Endometrium (tissue), 2 donors: ENCODE data around the gene ATP1A2.

Experiments
- FAIRE-seq: peaks from 2 replicates; lab custom pipeline; 2012; peaks lifted over from hg19 to GRCh38; lab: Jason Lieb, UNC
- donor health status: control.
- donor health status: control.

ATP1A2 gene

DNA sequence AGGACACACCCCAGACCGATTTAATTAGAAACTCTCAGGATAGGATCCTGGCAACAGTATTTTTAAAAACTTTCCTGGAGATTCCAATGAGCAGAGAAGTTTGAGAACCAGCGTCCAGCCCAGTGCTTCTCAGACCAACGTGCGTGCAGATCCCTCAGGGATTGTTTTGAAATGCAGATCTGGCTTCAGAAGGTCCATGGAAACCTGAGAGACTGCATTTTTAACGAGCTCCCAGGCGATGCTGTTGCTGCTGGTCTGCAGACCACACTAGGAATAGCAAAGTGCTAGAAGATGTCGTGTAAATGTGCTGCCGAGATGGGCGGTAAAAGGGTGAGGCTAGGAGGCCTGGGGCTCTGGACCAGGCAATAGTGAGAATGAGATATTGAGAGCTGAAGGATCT lies 56.4 kb downstream of the ATP1A2 start:
- no peak for FAIRE-seq

DNA sequence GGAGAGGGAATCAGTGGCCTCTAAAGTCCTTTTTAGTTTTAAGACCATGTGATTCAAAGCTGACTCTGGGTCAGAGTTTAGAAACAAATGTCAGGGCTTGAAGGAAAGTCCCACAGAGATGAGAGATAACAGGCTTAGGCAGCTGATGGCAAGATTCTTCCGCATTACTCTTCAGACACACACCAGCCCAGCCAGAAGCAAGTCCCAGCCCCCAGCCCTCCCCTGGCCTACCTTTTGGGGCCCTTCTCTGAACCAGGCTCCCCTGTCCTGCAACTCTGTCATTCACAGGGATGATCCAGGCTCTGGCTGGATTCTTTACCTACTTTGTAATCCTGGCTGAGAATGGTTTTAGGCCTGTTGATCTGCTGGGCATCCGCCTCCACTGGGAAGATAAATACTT lies 61.7 kb downstream of the ATP1A2 start:
- no peak for FAIRE-seq

DNA sequence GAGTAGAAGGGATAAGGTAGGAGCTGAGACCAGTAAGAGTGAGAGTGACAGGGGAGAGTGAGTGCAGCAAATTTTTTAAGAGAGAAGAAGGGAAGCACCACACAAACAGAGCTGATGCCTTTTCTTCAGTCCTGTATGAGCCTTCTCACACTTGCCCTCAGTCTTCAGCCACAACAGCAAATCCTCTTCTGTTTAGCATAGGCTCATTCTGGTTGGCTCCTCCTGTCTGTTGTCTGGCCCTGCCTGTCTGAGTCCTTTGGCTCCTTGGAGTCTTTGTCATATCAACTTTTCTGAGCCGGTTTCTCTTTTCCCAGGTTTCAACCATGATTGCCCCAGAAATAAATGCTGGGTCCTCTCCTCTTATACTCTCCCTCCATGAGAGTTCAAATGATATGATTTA lies 62.1 kb downstream of the ATP1A2 start:
- FAIRE-seq: no peak

DNA sequence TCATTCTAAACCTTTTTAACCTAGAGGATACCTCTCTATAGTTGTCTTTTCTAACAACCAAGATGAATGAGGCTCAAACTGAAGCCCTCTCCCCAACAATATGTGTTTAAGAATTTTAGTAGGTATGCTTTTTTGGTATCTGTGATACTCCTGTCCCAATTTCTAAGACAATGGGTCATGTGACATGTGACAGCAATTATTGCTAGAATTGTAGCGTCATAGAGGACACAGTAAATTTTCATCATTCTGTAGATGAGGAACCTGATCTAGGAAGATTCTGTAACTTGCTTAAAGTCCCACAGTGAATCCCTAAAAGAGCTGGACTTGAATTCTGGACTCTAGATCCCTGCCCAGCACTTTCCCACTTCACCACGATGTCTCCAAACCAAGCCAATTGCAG lies 63.2 kb downstream of the ATP1A2 start:
- FAIRE-seq: no peak

DNA sequence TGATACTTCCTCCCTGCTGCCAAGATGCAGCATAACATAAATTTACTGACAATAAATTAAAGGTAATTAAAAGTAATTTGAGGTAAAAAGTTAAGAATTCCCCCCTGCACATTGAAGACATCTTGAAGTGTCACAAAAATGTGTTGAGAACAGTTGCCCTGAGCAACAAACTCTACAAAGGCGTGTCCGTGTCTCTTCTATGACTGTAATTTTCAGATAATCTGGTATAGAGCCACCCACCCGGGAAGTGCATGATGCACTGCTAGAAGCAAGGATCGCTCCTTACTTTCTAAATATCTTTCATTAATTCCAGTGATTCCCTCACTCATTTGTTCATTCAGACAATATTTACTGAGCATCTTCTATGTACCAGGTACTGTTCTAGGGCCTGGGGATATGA lies 63.8 kb downstream of the ATP1A2 start:
- FAIRE-seq: no peak

DNA sequence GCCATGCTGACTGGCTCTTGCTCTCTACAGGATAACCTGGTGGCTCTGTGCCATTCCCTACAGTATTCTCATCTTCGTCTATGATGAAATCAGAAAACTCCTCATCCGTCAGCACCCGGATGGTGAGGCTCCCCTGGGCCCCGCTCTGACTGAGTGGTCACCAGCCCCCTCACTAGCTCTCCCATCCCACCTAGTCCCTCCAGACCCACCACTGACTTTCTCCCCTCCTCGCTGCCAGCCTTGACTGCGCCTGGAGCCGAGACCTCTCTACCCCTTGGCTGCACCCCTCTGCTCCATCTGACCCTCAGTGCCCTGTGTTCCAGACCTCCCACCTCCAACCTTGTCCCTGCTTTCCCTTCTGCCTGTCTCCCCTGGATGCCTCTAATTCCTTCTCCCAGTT lies 70.7 kb downstream of the ATP1A2 start:
- no peak for FAIRE-seq

DNA sequence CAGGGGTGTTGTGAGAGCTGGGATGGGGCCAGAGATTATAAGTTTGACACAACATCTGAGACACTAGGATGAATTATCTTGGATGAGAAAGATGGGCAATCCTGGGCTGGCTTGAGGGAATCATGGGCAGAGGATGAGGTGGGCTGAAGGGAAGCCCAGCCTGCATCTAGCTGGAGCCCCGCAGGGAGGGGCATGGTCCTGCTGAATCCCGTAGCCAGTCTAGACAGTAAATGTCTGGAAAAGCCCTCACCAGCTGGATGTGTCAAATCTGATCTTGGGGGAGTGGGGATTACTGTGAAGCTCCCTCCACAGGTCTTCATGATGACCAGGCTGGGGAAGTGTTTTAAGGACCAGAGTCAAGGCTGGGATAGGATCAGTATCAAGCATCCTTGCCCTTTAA lies 71.2 kb downstream of the ATP1A2 start:
- no peak for FAIRE-seq

DNA sequence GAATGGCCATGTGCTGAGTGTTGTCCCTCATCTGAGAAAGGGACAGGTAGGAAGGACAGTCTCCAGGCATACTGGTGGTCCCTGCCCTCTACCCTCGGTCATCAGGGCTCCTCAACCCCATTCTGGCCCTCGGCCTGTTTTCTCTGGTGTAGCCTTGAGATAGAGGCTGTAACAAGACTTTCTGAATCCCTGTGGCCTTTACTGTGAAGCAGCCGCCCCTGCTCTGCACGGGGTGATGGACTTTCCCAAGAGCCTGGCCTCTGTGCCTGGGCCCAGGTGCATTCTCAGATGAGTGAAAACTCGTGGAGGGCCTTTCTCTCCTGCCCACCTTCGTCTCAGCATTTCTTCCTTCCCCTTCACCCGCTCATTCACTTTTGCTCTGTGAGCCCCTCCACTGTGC lies 71.8 kb downstream of the ATP1A2 start:
- FAIRE-seq: no peak

DNA sequence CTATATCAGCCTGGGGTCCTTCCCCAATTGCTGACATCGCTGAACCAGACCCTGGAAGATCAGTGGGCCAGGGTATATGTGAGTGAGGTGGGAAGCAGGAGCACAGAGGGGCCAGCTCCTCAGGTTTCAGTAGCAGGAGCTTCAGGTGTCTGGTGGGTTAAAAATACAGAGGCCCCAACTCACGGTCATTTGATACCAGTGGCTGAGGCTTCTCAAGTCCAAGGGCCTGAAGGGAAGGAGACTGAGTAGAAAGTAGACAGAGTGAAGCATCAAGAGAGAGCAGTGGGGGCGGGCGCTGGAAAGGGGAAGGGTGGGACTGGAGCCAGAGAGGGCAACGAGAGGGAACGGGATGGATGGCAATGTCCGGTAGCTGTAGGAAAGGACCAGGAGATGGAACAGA lies 72.8 kb downstream of the ATP1A2 start:
- FAIRE-seq: no peak

DNA sequence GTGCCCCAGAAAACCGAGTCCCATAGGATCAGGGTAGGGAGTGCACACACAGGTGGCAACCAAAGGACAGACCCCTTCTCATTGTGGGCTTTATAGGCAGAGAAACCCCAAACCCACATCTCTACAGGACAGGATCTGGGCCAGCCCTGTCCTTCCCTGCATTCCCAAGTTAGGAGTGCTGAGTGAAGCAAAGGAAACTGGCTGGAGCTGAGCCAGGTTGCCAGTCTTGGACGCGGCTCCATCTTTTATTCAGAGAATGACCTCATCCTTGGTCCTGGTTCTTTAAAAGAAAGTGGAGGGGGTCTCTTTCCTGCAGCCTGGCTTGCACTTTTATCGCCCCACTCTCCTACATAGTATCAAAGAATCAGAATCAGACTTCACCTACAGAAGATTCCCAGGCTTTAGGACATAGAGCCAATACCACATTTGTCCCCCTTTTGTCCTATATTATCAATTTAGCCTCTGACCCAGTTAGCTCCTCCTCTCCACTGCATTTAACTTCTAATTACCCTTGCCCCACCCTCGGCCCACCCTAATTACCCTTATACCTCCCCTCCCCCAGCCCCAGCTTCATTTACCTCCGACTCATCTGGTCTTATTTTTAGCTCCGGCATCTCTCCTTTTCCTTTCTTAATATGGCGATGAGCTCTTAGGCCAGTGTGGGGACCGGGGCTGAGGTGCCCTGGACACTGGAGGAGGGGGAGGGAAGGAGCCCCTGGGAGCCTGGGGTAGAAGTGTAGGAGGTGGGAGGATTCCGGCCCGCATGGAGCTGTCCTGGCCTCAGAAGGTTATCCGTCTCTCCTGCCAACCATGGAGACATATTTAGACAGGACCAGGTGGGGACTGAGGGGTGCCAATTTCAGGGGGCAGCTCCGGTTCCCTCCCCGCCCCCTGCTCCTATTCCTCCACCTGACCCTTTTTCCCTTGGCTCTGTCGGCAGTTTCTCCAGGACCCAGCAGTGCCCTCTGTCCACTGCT lies 74.4 kb downstream of the ATP1A2 start, which contains the start of gene CASQ1:
CASQ1 (plus strand) TSS at position 927 of the 977 bp plus-strand sequence. CDS start 177 bp downstream, outside the sequence.
- no peak for FAIRE-seq

DNA sequence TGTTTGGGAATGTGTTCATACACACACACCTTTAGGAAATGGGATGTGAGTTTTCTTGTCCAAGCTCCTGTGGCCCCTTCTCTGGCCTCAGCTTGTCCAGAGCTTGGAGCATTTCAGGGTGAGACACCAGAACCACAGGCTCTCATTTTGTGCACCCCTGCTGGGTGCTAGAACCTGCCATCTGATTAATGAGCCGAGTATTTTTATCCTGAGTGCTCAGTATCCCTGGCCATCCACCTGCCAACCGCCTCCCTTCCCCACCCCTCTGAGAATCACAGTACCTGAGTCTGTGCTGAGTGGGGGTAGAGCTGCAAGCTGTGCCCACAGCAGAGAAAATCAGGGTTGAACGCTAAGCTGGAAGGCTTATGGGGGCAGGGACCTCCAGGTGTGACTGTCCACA lies 76.2 kb downstream of the ATP1A2 start:
- FAIRE-seq: no peak

DNA sequence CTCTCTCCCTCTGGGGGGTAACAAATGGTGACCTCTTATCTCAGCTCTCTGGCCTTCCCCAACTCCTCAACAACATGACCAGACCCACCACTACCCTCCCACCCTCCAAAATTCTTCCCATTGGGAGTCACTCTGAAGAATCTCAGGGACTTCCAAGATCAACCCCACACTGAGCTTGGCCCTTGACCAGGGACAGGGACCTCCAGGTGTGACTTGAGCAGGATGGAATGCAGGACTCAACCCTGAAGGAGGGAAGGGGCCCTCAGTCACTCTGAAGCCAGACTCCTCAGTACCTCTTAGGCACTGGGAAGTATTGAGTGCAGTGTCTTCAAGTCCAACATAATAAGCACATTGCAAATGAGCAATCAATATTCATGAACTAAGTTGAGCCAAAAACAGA lies 76.7 kb downstream of the ATP1A2 start:
- FAIRE-seq: no peak
